HEK293T (cell line): ENCODE measurements around the gene MYOZ2.

Source experiments
- ARNT ChIP-seq: fragments of 450-650 bp; IDR thresholded peaks from 2 replicates; pipeline ENCODE4 v1.6.1; 2017; ENCODE audit warnings: mild to moderate bottlenecking
- BHLHE40 ChIP-seq: fragments of 450-650 bp; IDR thresholded peaks from 2 replicates; pipeline ENCODE4 v1.6.1; 2016; ENCODE audit warnings: mild to moderate bottlenecking, moderate library complexity, borderline replicate concordance
- CTBP1 ChIP-seq: fragments of 450-650 bp; IDR thresholded peaks from 2 replicates; pipeline ENCODE4 v1.6.1; 2016; ENCODE audit warnings: borderline replicate concordance
- FOXK2 ChIP-seq: fragments of 450-650 bp; IDR thresholded peaks from 2 replicates; pipeline ENCODE4 v1.6.1; 2016; ENCODE audit warnings: mild to moderate bottlenecking
- HDGF ChIP-seq: fragments of 450-650 bp; IDR thresholded peaks from 2 replicates; pipeline ENCODE4 v1.6.1; 2017; ENCODE audit warnings: antibody characterized with exemption, borderline replicate concordance
- L3MBTL2 ChIP-seq: fragments of 450-650 bp; conservative IDR thresholded peaks from 2 replicates; pipeline ENCODE4 v1.6.1; 2016; ENCODE audit warnings: mild to moderate bottlenecking
- NFRKB ChIP-seq: fragments of 450-650 bp; IDR thresholded peaks from 2 replicates; pipeline ENCODE4 v1.6.1; 2016; ENCODE audit warnings: mild to moderate bottlenecking, moderate library complexity
- PKNOX1 ChIP-seq: fragments of 450-650 bp; IDR thresholded peaks from 2 replicates; pipeline ENCODE4 v1.6.1; 2016
- SP1 ChIP-seq: fragments of 450-650 bp; IDR thresholded peaks from 2 replicates; pipeline ENCODE4 v1.6.1; 2017
- SUZ12 ChIP-seq: fragments of 450-650 bp; IDR thresholded peaks from 2 replicates; pipeline ENCODE4 v1.6.1; 2016; ENCODE audit warnings: mild to moderate bottlenecking

- no peak for TF ChIP-seq ARNT
- no peak for TF ChIP-seq HDGF
- no peak for TF ChIP-seq SUZ12
- no peak for TF ChIP-seq FOXK2
- no peak for TF ChIP-seq CTBP1
- no peak for TF ChIP-seq NFRKB
- no peak for TF ChIP-seq L3MBTL2
- TF ChIP-seq PKNOX1, result no peak
- no peak for TF ChIP-seq BHLHE40
- no peak for TF ChIP-seq SP1
Measured at GRCh38 chr4:119093042-119093827, 42.4 kb upstream of the MYOZ2 start.
